IMR-90 (cell line): ENCODE measurements around the gene RSF1. TPM values are rescaled to one million over a fixed set of nuclear protein-coding genes. Genes with fewer than 3 reads are reported as not detected.

Source experiments
- ATAC-seq: fragments of 200-7000 bp; cut with Tn5 transposase; 2 replicates; pipeline ENCODE4 v1.9.1; 2020; ENCODE audit warnings: low read depth, mild to moderate bottlenecking, moderate library complexity
- BruUV-seq: library from RNA; stranded (reverse); fragments of 400-500 nt; replicated peaks from 2 replicates; lab custom pipeline; 2021; lab: Mats Ljungman, UMichigan
- CTCF ChIA-PET: fragments of 300-600 bp; formaldehyde crosslinking; extraction: SDS; loops from one replicate; lab custom pipeline; 2021; ENCODE audit warnings: antibody characterized with exemption; lab: Yijun Ruan, JAX
- POLR2A ChIA-PET: fragments of 300-600 bp; sonication (Branson Sonifier 250); formaldehyde crosslinking; loops from one replicate; lab custom pipeline; 2022; ENCODE audit warnings: antibody characterized with exemption; ENCODE audit not compliant: unreplicated experiment; lab: Charles Lee
- DNase-seq: peaks from one replicate; pipeline ENCODE4 v3.0.0; 2013
- H2AFZ ChIP-seq: replicated peaks from 2 replicates; pipeline ENCODE3; 2013; ENCODE audit warnings: low read length, mild to moderate bottlenecking; ENCODE audit not compliant: poor library complexity
- H2AK5ac ChIP-seq: 2 replicates; pipeline ENCODE4 v1.6.1; 2013; ENCODE audit warnings: low read depth, low read length, inconsistent platforms
- H2AK9ac ChIP-seq: replicated peaks from 2 replicates; pipeline ENCODE3; 2013; ENCODE audit warnings: mild to moderate bottlenecking, low read depth, low read length, moderate library complexity; ENCODE audit not compliant: poor library complexity
- H2BK120ac ChIP-seq: 2 replicates; pipeline ENCODE4 v1.6.1; 2013; ENCODE audit warnings: low read depth, low read length, inconsistent platforms
- H2BK15ac ChIP-seq: 3 replicates; pipeline ENCODE4 v1.6.1; 2013; ENCODE audit warnings: low read depth, low read length, inconsistent platforms
- H2BK20ac ChIP-seq: 2 replicates; pipeline ENCODE4 v1.6.1; 2013; ENCODE audit warnings: low read depth, mild to moderate bottlenecking, inconsistent platforms, low read length, moderate library complexity
- H2BK5ac ChIP-seq: 2 replicates; pipeline ENCODE4 v1.6.1; 2013; ENCODE audit warnings: mild to moderate bottlenecking, low read depth, low read length, inconsistent platforms; ENCODE audit not compliant: poor library complexity, severe bottlenecking
- H3K14ac ChIP-seq: replicated peaks from 2 replicates; pipeline ENCODE4 v1.6.1; 2013; ENCODE audit warnings: low read depth, low read length, inconsistent platforms
- H3K18ac ChIP-seq: 2 replicates; pipeline ENCODE4 v1.6.1; 2013; ENCODE audit warnings: low read depth, low read length, control low read depth
- H3K23ac ChIP-seq: 2 replicates; pipeline ENCODE4 v1.6.1; 2013; ENCODE audit warnings: low read depth, low read length, inconsistent platforms
- H3K27ac ChIP-seq: 2 replicates; pipeline ENCODE4 v1.5.1; 2013; ENCODE audit warnings: mild to moderate bottlenecking, control low read depth, low read length; ENCODE audit not compliant: insufficient read depth
- H3K27me3 ChIP-seq: 2 replicates; pipeline ENCODE4 v1.6.1; 2013; ENCODE audit warnings: low read length; ENCODE audit not compliant: control insufficient read depth, insufficient read depth
- H3K36me3 ChIP-seq: 2 replicates; pipeline ENCODE4 v1.6.1; 2013; ENCODE audit warnings: low read length, mixed read lengths; ENCODE audit not compliant: control insufficient read depth, insufficient read depth
- H3K4ac ChIP-seq: 2 replicates; pipeline ENCODE4 v1.6.1; 2013; ENCODE audit warnings: low read depth, low read length, inconsistent platforms
- H3K4me1 ChIP-seq: 2 replicates; pipeline ENCODE4 v1.6.1; 2013; ENCODE audit warnings: low read length, mixed read lengths; ENCODE audit not compliant: control insufficient read depth, insufficient read depth
- H3K4me2 ChIP-seq: 2 replicates; pipeline ENCODE4 v1.6.1; 2013; ENCODE audit warnings: low read depth, mild to moderate bottlenecking, control low read depth, low read length, moderate library complexity
- H3K4me3 ChIP-seq: 2 replicates; pipeline ENCODE4 v1.5.1; 2013; ENCODE audit warnings: low read depth, mild to moderate bottlenecking, control low read depth, low read length, moderate library complexity; ENCODE audit not compliant: insufficient read depth
- H3K56ac ChIP-seq: 2 replicates; pipeline ENCODE4 v1.6.1; 2013; ENCODE audit warnings: low read length, inconsistent platforms; ENCODE audit not compliant: insufficient read depth; ENCODE audit errors: extremely low read depth
- H3K79me1 ChIP-seq, 2 experiments: 2 replicates each; pipeline ENCODE4 v1.6.1; 2013; ENCODE audit warnings: low read length in 2 of 2, inconsistent platforms in 1 of 2, low read depth in 1 of 2
- H3K9ac ChIP-seq: 2 replicates; pipeline ENCODE4 v1.6.1; 2013; ENCODE audit warnings: low read depth, low read length, control low read depth
- H3K9me1 ChIP-seq: 2 replicates; pipeline ENCODE4 v1.6.1; 2013; ENCODE audit warnings: low read length, inconsistent platforms; ENCODE audit not compliant: insufficient read depth
- H3K9me3 ChIP-seq: 2 replicates; pipeline ENCODE4 v1.6.1; 2013; ENCODE audit warnings: low read length; ENCODE audit not compliant: control insufficient read depth, insufficient read depth
- H4K20me1 ChIP-seq: 2 replicates; pipeline ENCODE4 v1.6.1; 2013; ENCODE audit warnings: low read length, inconsistent platforms; ENCODE audit not compliant: insufficient read depth
- H4K5ac ChIP-seq: 2 replicates; pipeline ENCODE4 v1.6.1; 2013; ENCODE audit warnings: mild to moderate bottlenecking, low read depth, low read length, control low read depth
- H4K8ac ChIP-seq, 2 experiments: 2 replicates each; pipeline ENCODE4 v1.6.1; 2013; ENCODE audit warnings: low read depth in 2 of 2, low read length in 2 of 2, control low read depth in 1 of 2, inconsistent platforms in 1 of 2
- H4K91ac ChIP-seq: 2 replicates; pipeline ENCODE4 v1.6.1; 2013; ENCODE audit warnings: low read depth, low read length, inconsistent platforms; ENCODE audit not compliant: insufficient read depth
- BHLHE40 ChIP-seq: fragments of 150-350 bp; IDR thresholded peaks from 2 replicates; pipeline ENCODE4 v1.6.1; 2016; ENCODE audit warnings: mild to moderate bottlenecking, low read depth, low read length
- CHD1 ChIP-seq: IDR thresholded peaks from 2 replicates; pipeline ENCODE4 v1.6.1; 2012; ENCODE audit warnings: low read depth, low read length, improper control_type of control experiment
- MAFK ChIP-seq: IDR thresholded peaks from 2 replicates; pipeline ENCODE4 v1.6.1; 2012; ENCODE audit warnings: low read depth, low read length, improper control_type of control experiment
- NFE2L2 ChIP-seq: fragments of 150-350 bp; IDR thresholded peaks from 2 replicates; pipeline ENCODE4 v1.6.1; 2016; ENCODE audit warnings: low read depth, mild to moderate bottlenecking, low read length
- POLR2A ChIP-seq: IDR thresholded peaks from 2 replicates; pipeline ENCODE4 v1.6.1; 2012; ENCODE audit warnings: mild to moderate bottlenecking, low read depth, low read length
- RAD21 ChIP-seq: IDR thresholded peaks from 2 replicates; pipeline ENCODE4 v1.6.1; 2012; ENCODE audit warnings: low read length, improper control_type of control experiment
- RCOR1 ChIP-seq: IDR thresholded peaks from 2 replicates; pipeline ENCODE4 v1.6.1; 2012; ENCODE audit warnings: mild to moderate bottlenecking, low read length, improper control_type of control experiment; ENCODE audit not compliant: insufficient replicate concordance
- RFX5 ChIP-seq: IDR thresholded peaks from 2 replicates; pipeline ENCODE4 v1.8.0; 2012; ENCODE audit warnings: low read depth, mild to moderate bottlenecking, low read length, moderate library complexity
- SMC3 ChIP-seq: fragments of 150-350 bp; IDR thresholded peaks from 2 replicates; pipeline ENCODE4 v1.6.1; 2016; ENCODE audit warnings: low read depth, mild to moderate bottlenecking, antibody characterized with exemption, low read length, moderate library complexity
- USF2 ChIP-seq: fragments of 150-350 bp; IDR thresholded peaks from 2 replicates; pipeline ENCODE4 v1.6.1; 2017; ENCODE audit warnings: mild to moderate bottlenecking, antibody characterized with exemption, low read length, low read depth
- WGBS, 2 experiments: methylation state at CpG; one replicate each; pipeline versions ENCODE4 v1.1.5 to v1.1.7; 2013; ENCODE audit warnings: missing lambda C conversion rate in 2 of 2; ENCODE audit not compliant: insufficient read length in 1 of 2; ENCODE audit errors: extremely low coverage in 2 of 2; 5-methylcytosine and 5-hydroxymethylcytosine counted together
- dilution Hi-C: fragments of 300-500 bp; cut with HindIII; formaldehyde crosslinking; loops from one replicate; pipeline ENCODE4 v1.14.3; 2018; ENCODE audit warnings: low sequenced_read_pairs; ENCODE audit not compliant: unreplicated experiment
- in situ Hi-C: fragments of 300-500 bp; cut with MboI; formaldehyde crosslinking; loops from 3 replicates; pipeline ENCODE4 v1.14.3; 2019; ENCODE audit warnings: low sequenced_read_pairs, inconsistent platforms, mixed read lengths
- intact Hi-C: fragments of 100-400 bp; cut with micrococcal nuclease; formaldehyde crosslinking; loops from 2 replicates; pipeline ENCODE4 v1.10.0; 2022
- polyA plus RNA-seq, 3 experiments: library from polyadenylated mRNA; depleted of rRNA; stranded (reverse); fragments of >200 nt; gene quantifications; 2 replicates each; pipeline ENCODE4 v1.2.3, GENCODE V29; 2012; ENCODE audit warnings: low replicate concordance in 1 of 3
- total RNA-seq: library from RNA; depleted of rRNA; stranded (reverse); fragments of >200 nt; gene quantifications from 2 replicates; pipeline ENCODE4 v1.2.3, GENCODE V29; 2012

Gene RSF1
- total and polyA plus RNA-seq, 2 of the 4 experiments (the other 2 are of a cell fraction), result 13.9 to 18.5 TPM

- Histone ChIP-seq H3K9ac (no peak overlapping the region), H2AFZ (no peak overlapping the region), H3K18ac (no peak overlapping the region), H3K79me1 (peaks cover 12 to 22% of the 10 kb centered on the region in 2 experiments; a peak in 3 of 4 replicates), H3K36me3 (peaks cover 24% of the 10 kb centered on the region), H3K9me3 (peaks cover 6% of the 10 kb centered on the region), H4K5ac (no peak overlapping the region), H4K91ac (no peak overlapping the region), H3K14ac (no peak overlapping the region), H3K27ac (no peak overlapping the region), H3K4me2 (no peak overlapping the region), H4K8ac (no peak overlapping the region), H3K23ac (no peak overlapping the region), H2BK20ac (no peak overlapping the region), H2BK120ac (no peak overlapping the region), H2AK5ac (no peak overlapping the region), H3K4ac (no peak overlapping the region), H4K20me1 (no peaks in the 10 kb centered on the region), H2AK9ac (no peak overlapping the region), H3K4me1 (no peaks in the 10 kb centered on the region), H3K27me3 (no peaks in the 10 kb centered on the region), H3K4me3 (no peak overlapping the region), H3K56ac (no peak overlapping the region), H2BK15ac (no peak overlapping the region), H2BK5ac (no peak overlapping the region), H3K9me1 (no peaks in the 10 kb centered on the region)
- 100% methylated on average over 2 of the region's 2 CpGs; no CpG with 5 or more reads in 1 of the 2 experiments for WGBS, 2 experiments
- TF ChIP-seq RCOR1 (no peak), RFX5 (no peak), CHD1 (no peak), SMC3 (no peak), RAD21 (no peak), MAFK (no peak), USF2 (no peak), BHLHE40 (no peak), NFE2L2 (no peak), POLR2A (no peak)
- in situ Hi-C loops (no loop called here), intact Hi-C loops (no loop called here), dilution Hi-C loops (no loop called here)
- CTCF ChIA-PET, result no interaction called here
- no TSS peak for BruUV-seq
- ATAC-seq (no peak), DNase-seq (no peak)
- POLR2A ChIA-PET, result no interaction called here
Observed at GRCh38 chr11:77736473-77736872, 84.0 kb downstream of the RSF1 start.
